BE2C (cell line): Measurements from ENCODE around the gene CD82.

ENCODE experiments used
- DNase-seq: peaks from one replicate; pipeline ENCODE4 v3.0.0-alpha.2; 2020
- H3K27me3 ChIP-seq: fragments of 250-450 bp; sonication (Bioruptor Pico); 2 replicates; pipeline ENCODE4 v1.5.1; 2020; ENCODE audit warnings: mild to moderate bottlenecking
- H3K36me3 ChIP-seq: fragments of 250-450 bp; sonication (Bioruptor Pico); 2 replicates; pipeline ENCODE4 v1.5.1; 2020; ENCODE audit warnings: mild to moderate bottlenecking
- H3K4me1 ChIP-seq: fragments of 250-450 bp; sonication (Bioruptor Pico); 2 replicates; pipeline ENCODE4 v1.5.1; 2020
- H3K4me3 ChIP-seq: 2 replicates; pipeline ENCODE4 v1.5.1; 2011; ENCODE audit warnings: low read depth, low read length
- H3K9me3 ChIP-seq: fragments of 250-450 bp; sonication (Bioruptor Pico); 2 replicates; pipeline ENCODE4 v1.5.1; 2020
- CTCF ChIP-seq: IDR thresholded peaks from 2 replicates; pipeline ENCODE4 v1.5.1; 2012; ENCODE audit warnings: mild to moderate bottlenecking, low read depth, low read length

Gene CD82

GRCh38 chr11:44572436-44572835, 7.0 kb downstream of the CD82 start:
- no peak for DNase-seq
- Histone ChIP-seq H3K4me3 (no peak overlapping the region), H3K4me1 (no peaks in the 10 kb centered on the region), H3K9me3 (no peaks in the 10 kb centered on the region), H3K27me3 (no peaks in the 10 kb centered on the region), H3K36me3 (no peaks in the 10 kb centered on the region)
- no peak for TF ChIP-seq CTCF

GRCh38 chr11:44572884-44573283, 7.4 kb downstream of the CD82 start:
- Histone ChIP-seq H3K9me3 (no peaks in the 10 kb centered on the region), H3K4me3 (no peak overlapping the region), H3K36me3 (no peaks in the 10 kb centered on the region), H3K27me3 (no peaks in the 10 kb centered on the region), H3K4me1 (no peaks in the 10 kb centered on the region)
- DNase-seq, result no peak
- TF ChIP-seq CTCF, result no peak

GRCh38 chr11:44573333-44573732, 7.9 kb downstream of the CD82 start:
- Histone ChIP-seq H3K9me3 (no peaks in the 10 kb centered on the region), H3K36me3 (no peaks in the 10 kb centered on the region), H3K27me3 (no peaks in the 10 kb centered on the region), H3K4me1 (no peaks in the 10 kb centered on the region), H3K4me3 (no peak overlapping the region)
- no peak for TF ChIP-seq CTCF
- no peak for DNase-seq

- Histone ChIP-seq H3K27me3 (no peaks in the 10 kb centered on the region), H3K4me1 (no peaks in the 10 kb centered on the region), H3K4me3 (no peak overlapping the region), H3K36me3 (no peaks in the 10 kb centered on the region), H3K9me3 (no peaks in the 10 kb centered on the region)
- TF ChIP-seq CTCF, result no peak
- DNase-seq, result no peak
These were observed 9.3 kb downstream of the CD82 start for GRCh38 chr11:44574610-44575287.

GRCh38 chr11:44575288-44575672, 9.8 kb downstream of the CD82 start:
- H3K4me3 ChIP-seq, result no peak overlapping the region
- no peaks in the 10 kb centered on the region for H3K9me3 ChIP-seq
- no peaks in the 10 kb centered on the region for H3K36me3 ChIP-seq
- H3K27me3 ChIP-seq, result no peaks in the 10 kb centered on the region
- no peak for DNase-seq
- no peak for TF ChIP-seq CTCF
- no peaks in the 10 kb centered on the region for H3K4me1 ChIP-seq

DNA sequence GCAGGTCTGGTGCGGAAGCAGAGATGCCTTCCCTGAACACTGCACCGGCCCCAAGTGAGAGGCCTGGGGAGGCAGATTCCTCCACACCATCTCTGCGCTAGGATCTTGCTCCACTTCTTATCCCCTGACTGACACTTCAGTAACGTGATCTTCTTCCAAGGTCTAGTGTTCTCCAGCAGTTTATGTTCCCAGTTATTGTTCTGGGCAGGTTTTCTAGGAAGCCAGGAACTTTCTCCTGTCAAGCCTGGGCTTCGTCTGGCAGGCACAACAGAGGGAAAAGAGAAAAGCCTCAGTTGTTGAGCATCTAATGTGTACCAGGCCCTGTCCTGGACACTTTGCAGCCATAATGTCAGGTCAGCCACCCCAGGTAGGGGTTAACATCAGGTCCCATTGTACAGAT, 10.5 kb downstream of the CD82 start:
- no peaks in the 10 kb centered on the region for H3K4me1 ChIP-seq
- DNase-seq, result no peak

More for the DNA sequence above, 10.5 kb downstream of the CD82 start:
- H3K36me3 ChIP-seq, result no peaks in the 10 kb centered on the region
- no peak for TF ChIP-seq CTCF
- H3K27me3 ChIP-seq, result no peaks in the 10 kb centered on the region
- no peak overlapping the region for H3K4me3 ChIP-seq
- H3K9me3 ChIP-seq, result no peaks in the 10 kb centered on the region
